Stimulated activated CD8-positive, alpha-beta memory T cell treated with anti-CD3 and anti-CD28 coated beads, Interleukin-15, amount 100 ng/mL, for 1 hour (primary cell): Measurements from ENCODE around the gene SCRG1.

Experiments used
- DNase-seq: peaks from one replicate; pipeline ENCODE4 v3.0.0-alpha.2; 2020; ENCODE audit warnings: low read depth

The SCRG1 gene

GRCh38 chr4:173360587-173361221 lies 38.2 kb downstream of the SCRG1 start:
- no peak for DNase-seq

GRCh38 chr4:173357939-173358338 lies 41.0 kb downstream of the SCRG1 start:
- no peak for DNase-seq

DNA sequence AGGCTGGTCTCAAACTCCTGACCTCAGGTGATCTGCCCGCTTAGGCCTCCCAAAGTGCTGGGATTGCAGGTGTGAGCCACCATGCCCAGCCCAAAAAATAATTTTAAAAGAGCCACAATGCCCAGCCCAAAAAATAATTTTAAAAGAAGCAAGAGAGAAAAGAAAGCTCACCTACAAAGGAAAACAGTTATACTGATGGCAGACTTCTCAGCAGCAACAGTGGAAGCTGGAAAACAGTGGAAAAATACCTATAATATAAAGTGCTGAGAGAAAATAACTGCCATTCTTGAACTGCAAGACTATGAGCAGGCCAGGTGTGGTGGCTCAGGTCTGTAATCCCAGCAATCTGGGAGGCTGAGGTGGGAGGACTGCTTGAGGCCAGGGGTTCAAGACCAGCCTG lies 51.4 kb downstream of the SCRG1 start:
- DNase-seq: no peak

GRCh38 chr4:173346074-173346473 lies 52.8 kb downstream of the SCRG1 start:
- no peak for DNase-seq

- DNase-seq: no peak
Observed at GRCh38 chr4:173345648-173346047, 53.3 kb downstream of the SCRG1 start.

- DNase-seq: no peak
Observed at GRCh38 chr4:173343832-173344397, 55.0 kb downstream of the SCRG1 start.

- DNase-seq: no peak
Observed at GRCh38 chr4:173337463-173337862, 61.5 kb downstream of the SCRG1 start.

DNA sequence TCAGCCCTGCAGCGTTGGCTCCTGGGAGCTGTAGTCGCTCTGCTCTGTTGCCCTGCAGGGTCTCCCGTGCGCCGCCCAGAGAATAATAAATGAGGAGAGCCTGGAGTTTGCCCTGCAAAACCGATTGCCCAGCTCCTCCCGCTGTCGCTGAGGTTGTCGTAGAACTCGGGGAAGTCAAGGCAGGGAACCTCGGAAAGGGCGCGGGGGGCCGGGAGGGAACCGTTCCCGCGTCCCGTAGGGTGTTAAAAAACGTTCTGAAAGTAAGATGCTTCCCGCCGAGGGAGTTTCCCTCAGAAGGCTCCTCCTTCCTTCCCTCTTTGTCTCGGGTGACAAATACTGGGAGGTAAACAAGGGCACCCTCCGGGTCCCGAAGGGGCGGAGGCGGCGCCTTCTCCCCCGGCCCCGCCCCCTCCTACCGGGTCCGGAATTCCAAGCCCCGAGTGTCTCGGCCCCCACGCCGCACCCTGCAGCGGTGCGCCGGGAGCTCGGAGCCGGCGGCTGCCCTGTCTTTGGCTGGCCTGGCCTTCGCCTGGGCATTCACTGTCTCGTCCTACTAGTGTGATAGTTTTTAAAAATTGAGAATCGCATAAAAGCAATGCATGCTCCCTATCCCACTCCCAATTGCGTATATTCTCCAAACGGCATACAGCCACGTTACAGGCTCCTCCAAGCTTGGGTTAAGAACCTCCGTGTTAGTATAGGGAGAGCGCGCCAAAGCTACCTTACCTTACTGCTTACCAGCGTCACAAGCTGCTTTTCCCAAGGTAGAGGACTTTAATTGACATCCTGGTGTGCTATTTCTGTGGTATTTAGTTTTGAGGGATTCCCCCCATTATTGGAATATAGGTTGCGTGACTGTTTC lies 63.8 kb downstream of the SCRG1 start:
- DNase-seq: no peak
